K562 (cell line): ENCODE measurements around the gene PAQR6. TPM values are rescaled to one million over a fixed set of nuclear protein-coding genes. Genes with fewer than 3 reads are reported as not detected.

ENCODE experiments used
- ATAC-seq: fragments of 200-7000 bp; cut with Tn5 transposase; 3 replicates; pipeline ENCODE4 v1.9.1; 2020; ENCODE audit warnings: moderate library complexity
- BruUV-seq: library from RNA; stranded (reverse); fragments of 400-500 nt; replicated peaks from 2 replicates; lab custom pipeline; 2021; lab: Mats Ljungman, UMichigan
- CTCF ChIA-PET: fragments of 300-600 bp; formaldehyde crosslinking; extraction: SDS; loops from one replicate; lab custom pipeline; 2021; ENCODE audit warnings: low intra/inter-chr PET ratio; lab: Yijun Ruan, JAX
- POLR2A ChIA-PET: fragments of 300-600, 350-650 bp; sonication (Branson Sonifier 250); formaldehyde crosslinking; extraction: SDS; loops from one replicate; lab custom pipeline; 2021; ENCODE audit warnings: antibody characterized with exemption, inconsistent platforms; lab: Yijun Ruan, JAX
- DNase-seq, 4 experiments: peaks; one replicate each; pipeline versions ENCODE4 v3.0.0 to v3.0.0-alpha.2; 2011 to 2018; ENCODE audit warnings: low spot score in 3 of 4, mixed read lengths in 3 of 4; ENCODE audit errors: extremely low read depth in 1 of 4
- FAIRE-seq: peaks from 2 replicates; lab custom pipeline; 2011; peaks lifted over from hg19 to GRCh38; lab: Jason Lieb, UNC
- H2AFZ ChIP-seq: 2 replicates; pipeline ENCODE4 v1.6.0; 2011; ENCODE audit warnings: low read depth, low read length, control low read depth, inconsistent platforms
- H3K27ac ChIP-seq: fragments of 200-600 bp; 3 replicates; pipeline ENCODE4 v1.8.0; 2011; ENCODE audit warnings: low read depth, mild to moderate bottlenecking, control low read depth, inconsistent platforms, low read length, moderate library complexity, mixed read lengths; ENCODE audit errors: extremely low read depth
- H3K27me3 ChIP-seq, 2 experiments: fragments of 300-600 bp in 1 of 2; 2 replicates in 1 of 2; 3 replicates in 1 of 2; pipeline versions ENCODE4 v1.6.0 to v1.8.0; 2011; ENCODE audit warnings: inconsistent platforms in 2 of 2, low read length in 2 of 2, mild to moderate bottlenecking in 1 of 2, mixed read lengths in 1 of 2, moderate library complexity in 1 of 2; ENCODE audit not compliant: control insufficient read depth in 2 of 2, insufficient read depth in 2 of 2
- H3K36me3 ChIP-seq: fragments of 300-600 bp; 3 replicates; pipeline ENCODE4 v1.8.0; 2011; ENCODE audit warnings: mild to moderate bottlenecking, low read length, inconsistent platforms; ENCODE audit not compliant: control insufficient read depth, insufficient read depth
- H3K4me1 ChIP-seq, 2 experiments: fragments of 200-600 bp in 1 of 2; replicated peaks in 1 of 2; 2 replicates in 1 of 2; 3 replicates in 1 of 2; pipeline versions ENCODE4 v1.5.1 to v1.8.0; 2011; ENCODE audit warnings: inconsistent platforms in 2 of 2, low read length in 2 of 2, mild to moderate bottlenecking in 1 of 2, mixed read lengths in 1 of 2, moderate library complexity in 1 of 2; ENCODE audit not compliant: control insufficient read depth in 2 of 2, insufficient read depth in 2 of 2
- H3K4me2 ChIP-seq: 2 replicates; pipeline ENCODE4 v1.6.1; 2011; ENCODE audit warnings: low read length, control low read depth, inconsistent platforms, mixed read lengths; ENCODE audit not compliant: insufficient read depth
- H3K4me3 ChIP-seq: fragments of 200-600 bp; sonication (generic), shearing (Covaris generic); 2 replicates; pipeline ENCODE4 v1.5.1; 2016; ENCODE audit warnings: control low read depth, inconsistent platforms
- H3K79me2 ChIP-seq: fragments of 200-600 bp; 3 replicates; pipeline ENCODE4 v1.8.0; 2011; ENCODE audit warnings: low read length, inconsistent platforms; ENCODE audit not compliant: control insufficient read depth, insufficient read depth
- H3K9ac ChIP-seq, 2 experiments: 2 replicates each; pipeline versions ENCODE4 v1.6.0 to v1.6.1; 2011; ENCODE audit warnings: low read depth in 2 of 2, low read length in 2 of 2, control low read depth in 1 of 2, inconsistent platforms in 1 of 2, mild to moderate bottlenecking in 1 of 2, mixed read lengths in 1 of 2; ENCODE audit not compliant: insufficient read depth in 1 of 2
- H3K9me1 ChIP-seq: one replicate; pipeline ENCODE4 v1.6.0; 2011; ENCODE audit warnings: inconsistent platforms, mild to moderate bottlenecking, low read length, moderate library complexity; ENCODE audit not compliant: control insufficient read depth, insufficient read depth
- H3K9me3 ChIP-seq: replicated peaks from 2 replicates; pipeline ENCODE4 v1.5.1; 2011; ENCODE audit warnings: low read depth, low read length, inconsistent platforms; ENCODE audit not compliant: control insufficient read depth, insufficient read depth
- H4K20me1 ChIP-seq: replicated peaks from 2 replicates; pipeline ENCODE4 v1.6.1; 2011; ENCODE audit warnings: low read length, inconsistent platforms, mixed read lengths; ENCODE audit not compliant: control insufficient read depth, insufficient read depth
- NCOR1 ChIP-seq: fragments of 450-650 bp; IDR thresholded peaks from 2 replicates; pipeline ENCODE4 v1.6.1; 2016; ENCODE audit warnings: mild to moderate bottlenecking, moderate library complexity
- SFPQ ChIP-seq: fragments of 200-400 bp; formaldehyde crosslinking; IDR thresholded peaks from 2 replicates; pipeline ENCODE4 v1.6.1; 2017; ENCODE audit warnings: mild to moderate bottlenecking, low read depth, low read length, moderate library complexity
- TFAP4 ChIP-seq: sonication (generic); formaldehyde crosslinking; IDR thresholded peaks from 2 replicates; pipeline ENCODE4 v1.8.0; 2022; ENCODE audit warnings: missing genetic modification reagents, mild to moderate bottlenecking, moderate library complexity, borderline replicate concordance
- ZNF764 ChIP-seq: fragments of 250-450 bp; sonication (Bioruptor Pico); IDR thresholded peaks from 2 replicates; pipeline ENCODE4 v1.4.0; 2020; ENCODE audit warnings: low read depth, mild to moderate bottlenecking, moderate library complexity
- WGBS: fragments of 100-300 bp; shearing (Covaris generic); methylation state at CpG from one replicate; pipeline ENCODE4 v1.1.6; 2016; ENCODE audit warnings: low coverage, mixed read lengths; ENCODE audit not compliant: insufficient coverage; ENCODE audit errors: missing lambda C conversion rate; 5-methylcytosine and 5-hydroxymethylcytosine counted together
- in situ Hi-C: fragments of 300-500 bp; cut with MboI; formaldehyde crosslinking; loops from 4 replicates; pipeline ENCODE4 v1.15.0; 2018; ENCODE audit warnings: inconsistent platforms, mixed read lengths
- intact Hi-C: fragments of 100-400 bp; cut with micrococcal nuclease; formaldehyde crosslinking; loops from 2 replicates; pipeline ENCODE4 v1.14.2; 2022
- polyA plus RNA-seq, 8 experiments: library from polyadenylated mRNA; depleted of rRNA in 4 of 8; stranded (reverse) in 5 of 8; unstranded in 3 of 8; fragments of >200 nt; fragmentation: Nextera tagmentation in 2 of 8; fragmentation: Illumina TruSeq in 1 of 8; extraction: Ambion mirVana in 2 of 8; extraction: Trizol in 1 of 8; gene quantifications; 2 replicates each; pipeline versions ENCODE4 v1.2.1 to v1.2.3, GENCODE V29; 2011 to 2014; ENCODE audit warnings: inconsistent platforms in 1 of 8, missing spikeins in 1 of 8
- total RNA-seq, 7 experiments: library from RNA; depleted of rRNA in 6 of 7; stranded (reverse); fragments of >200 nt in 6 of 7; fragmentation: Illumina TruSeq in 2 of 7; extraction: Trizol in 2 of 7; gene quantifications; 2 replicates each; pipeline versions ENCODE4 v1.2.1 to v1.2.3, GENCODE V29; 2011 to 2021; ENCODE audit warnings: low replicate concordance in 1 of 7
- TF ChIP-seq, protein P1 (sequence below): fragments of 250-450 bp; sonication (Bioruptor Pico); IDR thresholded peaks from 2 replicates; pipeline ENCODE4 v1.8.0; 2022; ENCODE audit warnings: inconsistent platforms, mild to moderate bottlenecking, moderate library complexity, borderline replicate concordance
- TF ChIP-seq, protein P2 (sequence below): sonication (generic); formaldehyde crosslinking; IDR thresholded peaks from 2 replicates; pipeline ENCODE4 v1.8.1; 2022; ENCODE audit warnings: missing genetic modification reagents

Gene PAQR6
- total and polyA plus RNA-seq, 9 of the 15 experiments (the other 6 are each of a cell fraction or from before 2014, with no cell fraction given), result 0.07 to 1.8 (median 0.62) TPM

DNA sequence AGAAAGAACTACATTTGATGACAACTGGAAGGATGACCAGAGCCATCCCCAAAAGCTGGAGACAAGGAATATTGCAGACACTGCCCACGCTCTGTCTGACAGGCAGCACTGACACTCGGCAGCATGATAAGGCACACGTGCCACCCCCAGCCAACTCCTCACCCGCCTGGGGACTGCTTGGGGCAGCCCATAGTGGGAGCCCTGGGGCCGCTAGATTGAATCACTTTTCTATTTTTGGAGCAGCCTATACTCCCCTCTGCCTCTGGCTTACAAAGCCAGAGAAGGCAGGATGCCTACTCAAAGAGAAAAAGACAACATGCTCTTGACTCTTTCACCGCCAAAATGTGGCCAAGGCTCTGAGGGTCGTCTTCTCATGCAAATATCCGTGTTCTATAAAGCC, 33.4 kb upstream of the PAQR6 start (continued):
- TF ChIP-seq, protein P1, sequence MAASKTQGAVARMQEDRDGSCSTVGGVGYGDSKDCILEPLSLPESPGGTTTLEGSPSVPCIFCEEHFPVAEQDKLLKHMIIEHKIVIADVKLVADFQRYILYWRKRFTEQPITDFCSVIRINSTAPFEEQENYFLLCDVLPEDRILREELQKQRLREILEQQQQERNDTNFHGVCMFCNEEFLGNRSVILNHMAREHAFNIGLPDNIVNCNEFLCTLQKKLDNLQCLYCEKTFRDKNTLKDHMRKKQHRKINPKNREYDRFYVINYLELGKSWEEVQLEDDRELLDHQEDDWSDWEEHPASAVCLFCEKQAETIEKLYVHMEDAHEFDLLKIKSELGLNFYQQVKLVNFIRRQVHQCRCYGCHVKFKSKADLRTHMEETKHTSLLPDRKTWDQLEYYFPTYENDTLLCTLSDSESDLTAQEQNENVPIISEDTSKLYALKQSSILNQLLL, result no peak
- TF ChIP-seq, protein P2, sequence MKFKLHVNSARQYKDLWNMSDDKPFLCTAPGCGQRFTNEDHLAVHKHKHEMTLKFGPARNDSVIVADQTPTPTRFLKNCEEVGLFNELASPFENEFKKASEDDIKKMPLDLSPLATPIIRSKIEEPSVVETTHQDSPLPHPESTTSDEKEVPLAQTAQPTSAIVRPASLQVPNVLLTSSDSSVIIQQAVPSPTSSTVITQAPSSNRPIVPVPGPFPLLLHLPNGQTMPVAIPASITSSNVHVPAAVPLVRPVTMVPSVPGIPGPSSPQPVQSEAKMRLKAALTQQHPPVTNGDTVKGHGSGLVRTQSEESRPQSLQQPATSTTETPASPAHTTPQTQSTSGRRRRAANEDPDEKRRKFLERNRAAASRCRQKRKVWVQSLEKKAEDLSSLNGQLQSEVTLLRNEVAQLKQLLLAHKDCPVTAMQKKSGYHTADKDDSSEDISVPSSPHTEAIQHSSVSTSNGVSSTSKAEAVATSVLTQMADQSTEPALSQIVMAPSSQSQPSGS (CRISPR knock-in tag), result no peak
- TF ChIP-seq TFAP4 (CRISPR knock-in tag) (peak; percentile 48; the same call in 1 of the 2 replicates), ZNF764 (CRISPR knock-in tag) (no peak)

DNA sequence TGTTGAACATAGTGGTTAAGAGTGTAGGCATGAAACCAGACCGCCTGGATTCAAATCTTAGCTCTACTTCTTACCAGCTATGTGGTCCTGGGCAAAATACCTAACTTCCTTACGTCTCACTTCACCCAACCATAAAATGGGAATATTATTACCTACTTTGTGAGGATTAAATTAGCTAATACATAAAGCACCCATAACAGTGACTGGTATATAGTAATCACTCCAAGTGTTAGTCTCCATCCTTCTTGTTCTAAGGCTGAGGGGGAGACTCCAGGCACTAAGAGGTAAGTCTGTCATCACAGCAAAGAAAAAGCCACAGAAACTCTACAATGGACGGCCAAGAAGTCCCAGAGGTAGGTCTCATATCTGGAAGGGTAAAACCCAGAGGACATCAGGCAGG, 32.0 kb upstream of the PAQR6 start:
- no peak for FAIRE-seq
- no peaks in the 10 kb centered on the region for H3K9me3 ChIP-seq
- TF ChIP-seq NCOR1 (no peak), SFPQ (no peak)
- TF ChIP-seq, all 486 proteins: peak for 0
- no peak overlapping the region for H3K4me3 ChIP-seq
- no peak for ATAC-seq
- ChIA-PET POLR2A (interaction anchor here (0.6 to 6.3 kb wide), 7 partner anchors 9 to 157 kb away, joined by 3 to 63 read pairs (median 4); no protein-coding TSS in a partner anchor), CTCF (interaction anchor here (0.6 kb wide), 1 partner anchor 151 kb away, joined by 3 read pairs; no protein-coding TSS in a partner anchor)
- no peak overlapping the region for H2AFZ ChIP-seq
- WGBS, result 88% methylated on average over 3 of the region's 3 CpGs
- H3K27ac ChIP-seq, result no peak overlapping the region
- in situ Hi-C loops (no loop called here), intact Hi-C loops (no loop called here)
- DNase-seq, result no peak
- no TSS peak for BruUV-seq
- H4K20me1 ChIP-seq, result peaks cover 11% of the 10 kb centered on the region; the same call in 1 of the 2 replicates
- H3K4me1 ChIP-seq, result peaks cover 3 to 6% of the 10 kb centered on the region in 2 experiments; a peak in 3 of 5 replicates
- peaks cover 62% of the 10 kb centered on the region for H3K36me3 ChIP-seq
- no peak overlapping the region for H3K9ac ChIP-seq
- no peaks in the 10 kb centered on the region for H3K27me3 ChIP-seq
- no peaks in the 10 kb centered on the region for H3K9me1 ChIP-seq
- peaks cover 52% of the 10 kb centered on the region for H3K79me2 ChIP-seq
- no peak overlapping the region for H3K4me2 ChIP-seq
